K562 (cell line): ENCODE results near the gene ADK. TPM values are rescaled to one million over a fixed set of nuclear protein-coding genes. Genes with fewer than 3 reads are reported as not detected.

Source experiments
- ATAC-seq: fragments of 200-7000 bp; cut with Tn5 transposase; 3 replicates; pipeline ENCODE4 v1.9.1; 2020; ENCODE audit warnings: moderate library complexity
- BruUV-seq: library from RNA; stranded (reverse); fragments of 400-500 nt; replicated peaks from 2 replicates; lab custom pipeline; 2021; lab: Mats Ljungman, UMichigan
- CTCF ChIA-PET: fragments of 300-600 bp; formaldehyde crosslinking; extraction: SDS; loops from one replicate; lab custom pipeline; 2021; ENCODE audit warnings: low intra/inter-chr PET ratio; lab: Yijun Ruan, JAX
- POLR2A ChIA-PET: fragments of 300-600, 350-650 bp; sonication (Branson Sonifier 250); formaldehyde crosslinking; extraction: SDS; loops from one replicate; lab custom pipeline; 2021; ENCODE audit warnings: antibody characterized with exemption, inconsistent platforms; lab: Yijun Ruan, JAX
- DNase-seq, 4 experiments: peaks; one replicate each; pipeline versions ENCODE4 v3.0.0 to v3.0.0-alpha.2; 2011 to 2018; ENCODE audit warnings: low spot score in 3 of 4, mixed read lengths in 3 of 4; ENCODE audit errors: extremely low read depth in 1 of 4
- FAIRE-seq: peaks from 2 replicates; lab custom pipeline; 2011; peaks lifted over from hg19 to GRCh38; lab: Jason Lieb, UNC
- H2AFZ ChIP-seq: 2 replicates; pipeline ENCODE4 v1.6.0; 2011; ENCODE audit warnings: low read depth, low read length, control low read depth, inconsistent platforms
- H3K27ac ChIP-seq: fragments of 200-600 bp; 3 replicates; pipeline ENCODE4 v1.8.0; 2011; ENCODE audit warnings: low read depth, mild to moderate bottlenecking, control low read depth, inconsistent platforms, low read length, moderate library complexity, mixed read lengths; ENCODE audit errors: extremely low read depth
- H3K27me3 ChIP-seq, 2 experiments: fragments of 300-600 bp in 1 of 2; 2 replicates in 1 of 2; 3 replicates in 1 of 2; pipeline versions ENCODE4 v1.6.0 to v1.8.0; 2011; ENCODE audit warnings: inconsistent platforms in 2 of 2, low read length in 2 of 2, mild to moderate bottlenecking in 1 of 2, mixed read lengths in 1 of 2, moderate library complexity in 1 of 2; ENCODE audit not compliant: control insufficient read depth in 2 of 2, insufficient read depth in 2 of 2
- H3K36me3 ChIP-seq: fragments of 300-600 bp; 3 replicates; pipeline ENCODE4 v1.8.0; 2011; ENCODE audit warnings: mild to moderate bottlenecking, low read length, inconsistent platforms; ENCODE audit not compliant: control insufficient read depth, insufficient read depth
- H3K4me1 ChIP-seq, 2 experiments: fragments of 200-600 bp in 1 of 2; replicated peaks in 1 of 2; 2 replicates in 1 of 2; 3 replicates in 1 of 2; pipeline versions ENCODE4 v1.5.1 to v1.8.0; 2011; ENCODE audit warnings: inconsistent platforms in 2 of 2, low read length in 2 of 2, mild to moderate bottlenecking in 1 of 2, mixed read lengths in 1 of 2, moderate library complexity in 1 of 2; ENCODE audit not compliant: control insufficient read depth in 2 of 2, insufficient read depth in 2 of 2
- H3K4me2 ChIP-seq: 2 replicates; pipeline ENCODE4 v1.6.1; 2011; ENCODE audit warnings: low read length, control low read depth, inconsistent platforms, mixed read lengths; ENCODE audit not compliant: insufficient read depth
- H3K4me3 ChIP-seq: fragments of 200-600 bp; sonication (generic), shearing (Covaris generic); 2 replicates; pipeline ENCODE4 v1.5.1; 2016; ENCODE audit warnings: control low read depth, inconsistent platforms
- H3K79me2 ChIP-seq: fragments of 200-600 bp; 3 replicates; pipeline ENCODE4 v1.8.0; 2011; ENCODE audit warnings: low read length, inconsistent platforms; ENCODE audit not compliant: control insufficient read depth, insufficient read depth
- H3K9ac ChIP-seq, 2 experiments: 2 replicates each; pipeline versions ENCODE4 v1.6.0 to v1.6.1; 2011; ENCODE audit warnings: low read depth in 2 of 2, low read length in 2 of 2, control low read depth in 1 of 2, inconsistent platforms in 1 of 2, mild to moderate bottlenecking in 1 of 2, mixed read lengths in 1 of 2; ENCODE audit not compliant: insufficient read depth in 1 of 2
- H3K9me1 ChIP-seq: one replicate; pipeline ENCODE4 v1.6.0; 2011; ENCODE audit warnings: inconsistent platforms, mild to moderate bottlenecking, low read length, moderate library complexity; ENCODE audit not compliant: control insufficient read depth, insufficient read depth
- H3K9me3 ChIP-seq: replicated peaks from 2 replicates; pipeline ENCODE4 v1.5.1; 2011; ENCODE audit warnings: low read depth, low read length, inconsistent platforms; ENCODE audit not compliant: control insufficient read depth, insufficient read depth
- H4K20me1 ChIP-seq: replicated peaks from 2 replicates; pipeline ENCODE4 v1.6.1; 2011; ENCODE audit warnings: low read length, inconsistent platforms, mixed read lengths; ENCODE audit not compliant: control insufficient read depth, insufficient read depth
- CBX2 ChIP-seq: fragments of 200-600 bp; sonication (generic); IDR thresholded peaks from one replicate; pipeline ENCODE4 v1.6.1; 2012; ENCODE audit warnings: mild to moderate bottlenecking, low read length, inconsistent platforms; ENCODE audit not compliant: insufficient read depth, poor library complexity, severe bottlenecking
- CC2D1A ChIP-seq: fragments of 450-650 bp; IDR thresholded peaks from 2 replicates; pipeline ENCODE4 v1.6.1; 2017; ENCODE audit warnings: mild to moderate bottlenecking
- SIX5 ChIP-seq, 2 experiments: IDR thresholded peaks; 2 replicates each; pipeline ENCODE4 v1.6.1; 2011; ENCODE audit warnings: low read length in 2 of 2, borderline replicate concordance in 1 of 2, low read depth in 1 of 2, mild to moderate bottlenecking in 1 of 2, moderate library complexity in 1 of 2; ENCODE audit not compliant: insufficient read depth in 1 of 2
- in situ Hi-C: fragments of 300-500 bp; cut with MboI; formaldehyde crosslinking; loops from 4 replicates; pipeline ENCODE4 v1.15.0; 2018; ENCODE audit warnings: inconsistent platforms, mixed read lengths
- intact Hi-C: fragments of 100-400 bp; cut with micrococcal nuclease; formaldehyde crosslinking; loops from 2 replicates; pipeline ENCODE4 v1.14.2; 2022
- polyA plus RNA-seq, 8 experiments: library from polyadenylated mRNA; depleted of rRNA in 4 of 8; stranded (reverse) in 5 of 8; unstranded in 3 of 8; fragments of >200 nt; fragmentation: Nextera tagmentation in 2 of 8; fragmentation: Illumina TruSeq in 1 of 8; extraction: Ambion mirVana in 2 of 8; extraction: Trizol in 1 of 8; gene quantifications; 2 replicates each; pipeline versions ENCODE4 v1.2.1 to v1.2.3, GENCODE V29; 2011 to 2014; ENCODE audit warnings: inconsistent platforms in 1 of 8, missing spikeins in 1 of 8
- total RNA-seq, 7 experiments: library from RNA; depleted of rRNA in 6 of 7; stranded (reverse); fragments of >200 nt in 6 of 7; fragmentation: Illumina TruSeq in 2 of 7; extraction: Trizol in 2 of 7; gene quantifications; 2 replicates each; pipeline versions ENCODE4 v1.2.1 to v1.2.3, GENCODE V29; 2011 to 2021; ENCODE audit warnings: low replicate concordance in 1 of 7
- TF ChIP-seq, protein P1 (sequence below): fragments of 450-650 bp; conservative IDR thresholded peaks from 2 replicates; pipeline ENCODE4 v1.6.1; 2016; ENCODE audit warnings: missing genetic modification characterization, low read depth, mild to moderate bottlenecking, missing compliant biosample characterization, moderate library complexity
- TF ChIP-seq, protein P2 (sequence below): sonication (generic); formaldehyde crosslinking; IDR thresholded peaks from 2 replicates; pipeline ENCODE4 v1.8.0; 2023; ENCODE audit warnings: mild to moderate bottlenecking, missing genetic modification reagents

ADK gene
- total and polyA plus RNA-seq, 9 of the 15 experiments (the other 6 are each of a cell fraction or from before 2014, with no cell fraction given), result 54.2 to 97.8 (median 73.6) TPM

DNA sequence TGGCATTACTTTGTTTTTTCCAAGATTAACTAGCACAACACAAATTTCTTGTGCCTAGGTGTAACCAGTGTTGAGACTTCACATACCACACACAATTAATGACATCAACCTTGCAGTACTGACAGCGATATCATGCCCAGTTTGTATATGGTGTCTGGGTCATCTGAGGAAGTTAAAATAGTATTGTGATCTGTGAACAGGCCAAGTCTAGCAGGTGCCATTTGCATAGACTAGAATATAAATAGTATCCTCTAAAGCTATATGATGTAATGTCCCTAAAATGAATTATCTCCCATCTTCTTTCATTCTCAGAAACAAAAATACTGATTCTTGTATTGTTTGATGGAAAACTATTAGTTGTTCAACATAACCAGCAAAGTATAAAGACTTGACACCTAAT lies 499.6 kb downstream of the ADK start (continued):
- TF ChIP-seq CBX2, result no peak
- TF ChIP-seq CC2D1A, result no peak
- TF ChIP-seq, protein P1, sequence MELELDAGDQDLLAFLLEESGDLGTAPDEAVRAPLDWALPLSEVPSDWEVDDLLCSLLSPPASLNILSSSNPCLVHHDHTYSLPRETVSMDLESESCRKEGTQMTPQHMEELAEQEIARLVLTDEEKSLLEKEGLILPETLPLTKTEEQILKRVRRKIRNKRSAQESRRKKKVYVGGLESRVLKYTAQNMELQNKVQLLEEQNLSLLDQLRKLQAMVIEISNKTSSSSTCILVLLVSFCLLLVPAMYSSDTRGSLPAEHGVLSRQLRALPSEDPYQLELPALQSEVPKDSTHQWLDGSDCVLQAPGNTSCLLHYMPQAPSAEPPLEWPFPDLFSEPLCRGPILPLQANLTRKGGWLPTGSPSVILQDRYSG, result no peak
- TF ChIP-seq, protein P2, sequence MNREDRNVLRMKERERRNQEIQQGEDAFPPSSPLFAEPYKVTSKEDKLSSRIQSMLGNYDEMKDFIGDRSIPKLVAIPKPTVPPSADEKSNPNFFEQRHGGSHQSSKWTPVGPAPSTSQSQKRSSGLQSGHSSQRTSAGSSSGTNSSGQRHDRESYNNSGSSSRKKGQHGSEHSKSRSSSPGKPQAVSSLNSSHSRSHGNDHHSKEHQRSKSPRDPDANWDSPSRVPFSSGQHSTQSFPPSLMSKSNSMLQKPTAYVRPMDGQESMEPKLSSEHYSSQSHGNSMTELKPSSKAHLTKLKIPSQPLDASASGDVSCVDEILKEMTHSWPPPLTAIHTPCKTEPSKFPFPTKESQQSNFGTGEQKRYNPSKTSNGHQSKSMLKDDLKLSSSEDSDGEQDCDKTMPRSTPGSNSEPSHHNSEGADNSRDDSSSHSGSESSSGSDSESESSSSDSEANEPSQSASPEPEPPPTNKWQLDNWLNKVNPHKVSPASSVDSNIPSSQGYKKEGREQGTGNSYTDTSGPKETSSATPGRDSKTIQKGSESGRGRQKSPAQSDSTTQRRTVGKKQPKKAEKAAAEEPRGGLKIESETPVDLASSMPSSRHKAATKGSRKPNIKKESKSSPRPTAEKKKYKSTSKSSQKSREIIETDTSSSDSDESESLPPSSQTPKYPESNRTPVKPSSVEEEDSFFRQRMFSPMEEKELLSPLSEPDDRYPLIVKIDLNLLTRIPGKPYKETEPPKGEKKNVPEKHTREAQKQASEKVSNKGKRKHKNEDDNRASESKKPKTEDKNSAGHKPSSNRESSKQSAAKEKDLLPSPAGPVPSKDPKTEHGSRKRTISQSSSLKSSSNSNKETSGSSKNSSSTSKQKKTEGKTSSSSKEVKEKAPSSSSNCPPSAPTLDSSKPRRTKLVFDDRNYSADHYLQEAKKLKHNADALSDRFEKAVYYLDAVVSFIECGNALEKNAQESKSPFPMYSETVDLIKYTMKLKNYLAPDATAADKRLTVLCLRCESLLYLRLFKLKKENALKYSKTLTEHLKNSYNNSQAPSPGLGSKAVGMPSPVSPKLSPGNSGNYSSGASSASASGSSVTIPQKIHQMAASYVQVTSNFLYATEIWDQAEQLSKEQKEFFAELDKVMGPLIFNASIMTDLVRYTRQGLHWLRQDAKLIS (CRISPR knock-in tag), result no peak

DNA sequence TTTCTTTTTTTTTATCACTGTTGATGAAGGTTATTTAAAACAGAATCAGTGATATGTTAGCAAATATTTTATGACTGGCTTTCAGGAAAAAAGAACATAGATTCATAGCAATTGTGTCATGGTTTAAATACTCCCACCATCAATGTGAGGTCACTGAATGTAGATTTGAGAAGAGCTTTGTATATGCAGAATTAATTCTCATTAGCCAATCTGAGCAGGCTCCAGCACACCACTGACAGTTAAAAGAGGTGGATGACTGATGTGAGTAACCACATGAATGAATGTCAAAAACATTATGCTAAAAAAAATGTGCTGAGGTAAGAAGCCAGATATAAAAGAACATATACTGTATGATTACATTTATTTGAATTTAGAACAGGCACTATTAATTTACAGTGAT lies 500.5 kb downstream of the ADK start:
- no peaks in the 10 kb centered on the region for H3K36me3 ChIP-seq
- CTCF ChIA-PET, result no interaction called here
- H2AFZ ChIP-seq, result no peak overlapping the region
- no peaks in the 10 kb centered on the region for H3K9me3 ChIP-seq
- H3K27me3 ChIP-seq, result no peaks in the 10 kb centered on the region
- no peaks in the 10 kb centered on the region for H4K20me1 ChIP-seq
- H3K27ac ChIP-seq, result no peak overlapping the region
- H3K9me1 ChIP-seq, result no peaks in the 10 kb centered on the region
- POLR2A ChIA-PET, result no interaction called here
- FAIRE-seq (no peak), ATAC-seq (no peak), DNase-seq (no peak)
- H3K4me2 ChIP-seq, result no peak overlapping the region
- H3K4me1 ChIP-seq, result no peaks in the 10 kb centered on the region
- in situ Hi-C loops, result no loop called here
- no peak for TF ChIP-seq SIX5 (IDR thresholded peaks at IDR 0.05; ENCODE audit: borderline replicate concordance in 1 of 2, insufficient read depth in 1 of 2, low read depth in 1 of 2, low read length in 2 of 2)
- no peak overlapping the region for H3K9ac ChIP-seq
- no peak overlapping the region for H3K4me3 ChIP-seq
- intact Hi-C loops, result no loop called here
- H3K79me2 ChIP-seq, result no peaks in the 10 kb centered on the region
- BruUV-seq, result no TSS peak
